Measurements from ENCODE around the gene SLC9A9.

DNA sequence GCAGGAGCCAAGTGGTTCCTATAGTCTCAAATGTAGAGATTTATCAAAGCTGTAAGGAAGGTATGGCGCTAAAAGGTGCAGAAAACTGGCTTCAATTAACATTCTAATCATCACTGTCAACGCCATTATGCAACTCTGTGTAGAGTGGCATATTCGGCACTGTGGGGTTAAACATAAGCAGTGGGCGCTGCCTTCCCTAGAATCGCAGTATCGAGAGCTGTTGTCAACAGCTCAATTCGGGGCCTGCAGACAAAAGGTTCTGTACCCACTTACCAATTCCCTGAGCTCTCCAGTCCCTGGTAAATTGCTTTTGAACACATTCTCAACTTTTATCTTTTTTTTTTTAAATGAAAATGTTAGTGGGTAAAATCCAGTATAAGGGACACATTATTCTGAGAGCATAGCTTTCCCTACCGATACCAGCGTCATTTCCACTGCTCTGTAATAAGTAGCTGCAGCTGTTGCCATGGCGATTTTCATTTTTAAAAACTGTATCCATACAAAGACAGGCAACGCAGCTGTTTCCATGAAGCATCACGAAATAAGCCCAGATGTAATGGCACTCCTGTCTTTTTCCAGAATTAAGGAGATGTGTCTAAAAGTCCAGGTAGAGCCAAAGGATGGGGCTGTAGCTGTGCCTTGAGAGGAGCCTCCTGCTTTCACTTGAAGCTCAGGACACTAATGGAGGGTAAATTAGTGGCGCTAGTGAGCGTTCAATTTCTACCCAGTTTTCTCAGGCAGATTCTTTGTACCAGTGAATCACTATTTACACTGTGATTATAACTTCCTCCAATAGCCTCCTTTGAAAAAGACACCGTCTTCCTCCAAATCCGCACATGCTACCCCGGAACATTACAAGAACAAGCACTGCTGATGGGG lies 250.3 kb downstream of the SLC9A9 start:
- no peak for TF ChIP-seq CTCF (IDR thresholded peaks at IDR 0.05)
- no peak for TF ChIP-seq POLR2A (IDR thresholded peaks at IDR 0.05)

Measured in breast epithelium (tissue), 3 donors.